HG02884 (cell line): ENCODE results near the gene CZIB.
A peak's percentile ranks its signal among the peaks of the same experiment; 100 is the strongest.
"Not testable (repeated sequence)": the region's sequence is repeated elsewhere in the genome, so short reads cannot be mapped to it uniquely, and the experiment has no call there.

Source experiments
- ATAC-seq: cut with Tn5 transposase; IDR thresholded peaks from one replicate; pipeline ENCODE4 v1.9.1; 2021; ENCODE audit warnings: mild to moderate bottlenecking, moderate library complexity; ENCODE audit not compliant: unreplicated experiment

Gene CZIB

GRCh38 chr1:53238197-53239155, 18.0 kb upstream of the CZIB start, which contains the start of gene MAGOH:
Gene MAGOH, minus strand, starts transcription at chr1:53238518. Its CDS starts 70 bp downstream, at chr1:53238448.
- ATAC-seq = peak; percentile 99

GRCh38 chr1:53237638-53238037, 17.2 kb upstream of the CZIB start:
- ATAC-seq = no peak

DNA sequence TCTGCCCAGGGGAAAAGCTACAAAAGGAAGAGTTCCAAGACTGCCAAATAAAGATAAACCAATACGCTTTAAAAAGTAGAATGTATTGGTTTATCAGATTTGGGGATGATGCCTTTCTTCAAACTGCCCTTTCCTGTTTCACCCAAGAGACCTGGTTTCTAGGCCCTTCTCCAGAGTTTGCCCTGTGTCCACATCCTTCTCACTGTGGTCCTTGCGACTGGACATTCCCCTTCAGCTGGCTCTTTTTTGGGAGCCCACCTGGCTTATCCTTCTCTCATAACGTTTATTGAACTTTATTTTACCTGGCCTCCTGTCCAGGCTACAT, 490 bp upstream of the CZIB start:
- ATAC-seq = no peak

GRCh38 chr1:53219711-53220110, 723 bp downstream of the CZIB start:
- ATAC-seq = no peak

GRCh38 chr1:53218201-53218600, 2.2 kb downstream of the CZIB start:
- ATAC-seq = no peak

- ATAC-seq = no peak
Observed at GRCh38 chr1:53214376-53214940, 6.0 kb downstream of the CZIB start.

DNA sequence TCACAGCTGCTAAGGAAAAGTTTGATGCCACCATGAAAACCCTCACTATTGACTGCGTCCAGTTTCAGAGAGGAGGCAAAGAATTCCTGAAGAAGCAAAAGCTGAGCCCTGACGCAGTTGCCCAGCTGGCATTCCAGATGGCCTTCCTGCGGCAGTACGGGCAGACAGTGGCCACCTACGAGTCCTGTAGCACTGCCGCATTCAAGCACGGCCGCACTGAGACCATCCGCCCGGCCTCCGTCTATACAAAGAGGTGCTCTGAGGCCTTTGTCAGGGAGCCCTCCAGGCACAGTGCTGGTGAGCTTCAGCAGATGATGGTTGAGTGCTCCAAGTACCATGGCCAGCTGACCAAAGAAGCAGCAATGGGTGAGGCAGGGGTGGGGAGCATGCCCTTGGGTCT, 9.5 kb downstream of the CZIB start:
- ATAC-seq = no peak

- no peak for ATAC-seq
Observed at GRCh38 chr1:53210352-53210751, 10.1 kb downstream of the CZIB start.

DNA sequence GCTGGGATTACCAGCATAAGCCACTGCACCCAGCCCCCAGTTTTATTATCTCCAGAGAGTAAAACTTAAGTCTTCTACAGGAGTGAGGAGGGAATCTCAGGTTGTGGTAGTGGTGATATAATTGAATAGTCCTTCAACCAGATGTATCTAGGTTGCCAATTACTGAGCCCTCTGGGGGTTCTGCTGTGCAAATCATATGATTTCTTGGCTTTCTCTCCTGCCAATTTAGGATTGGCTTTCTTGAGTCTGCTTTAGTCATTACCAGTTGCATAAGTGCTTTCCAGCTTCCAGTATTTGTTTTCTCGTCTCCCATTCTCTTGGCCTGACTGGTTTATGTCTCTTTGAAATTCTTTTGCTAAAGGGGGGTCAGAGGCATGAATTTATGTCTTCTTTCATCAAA, 12.7 kb downstream of the CZIB start:
- ATAC-seq = no peak

DNA sequence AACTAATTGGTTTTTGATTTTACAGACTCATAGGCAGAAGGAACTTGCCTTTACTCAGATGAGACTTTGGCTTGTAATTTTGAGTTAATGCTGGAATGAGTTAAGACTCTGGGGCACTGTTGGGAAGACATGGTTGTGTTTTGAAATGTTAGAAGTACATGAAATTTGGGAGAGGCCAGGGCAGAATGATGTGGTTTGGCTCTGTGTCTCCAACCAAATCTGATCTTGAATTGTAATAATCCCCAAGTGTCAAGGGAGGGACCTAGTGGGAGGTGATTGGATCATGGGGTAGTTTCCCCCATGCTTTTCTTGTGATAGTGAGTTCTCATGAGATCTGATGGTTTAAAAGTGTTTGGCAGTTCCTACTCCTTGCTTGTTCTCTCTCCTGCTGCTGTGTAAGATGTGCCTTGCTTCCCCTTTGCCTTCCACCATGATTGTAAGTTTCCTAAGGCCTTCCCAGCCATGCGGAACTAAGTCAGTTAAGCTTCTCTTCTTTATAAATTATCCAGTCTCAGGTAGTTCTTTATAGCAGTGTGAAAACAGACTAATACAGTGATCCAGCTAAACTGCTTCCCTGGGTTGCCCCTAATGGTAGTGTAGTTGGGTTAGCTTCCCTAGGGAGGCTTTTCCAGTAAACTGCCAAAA, 13.6 kb downstream of the CZIB start:
- ATAC-seq = no peak

- not testable (repeated sequence) for ATAC-seq
Observed at GRCh38 chr1:53206083-53206685, 14.2 kb downstream of the CZIB start.

DNA sequence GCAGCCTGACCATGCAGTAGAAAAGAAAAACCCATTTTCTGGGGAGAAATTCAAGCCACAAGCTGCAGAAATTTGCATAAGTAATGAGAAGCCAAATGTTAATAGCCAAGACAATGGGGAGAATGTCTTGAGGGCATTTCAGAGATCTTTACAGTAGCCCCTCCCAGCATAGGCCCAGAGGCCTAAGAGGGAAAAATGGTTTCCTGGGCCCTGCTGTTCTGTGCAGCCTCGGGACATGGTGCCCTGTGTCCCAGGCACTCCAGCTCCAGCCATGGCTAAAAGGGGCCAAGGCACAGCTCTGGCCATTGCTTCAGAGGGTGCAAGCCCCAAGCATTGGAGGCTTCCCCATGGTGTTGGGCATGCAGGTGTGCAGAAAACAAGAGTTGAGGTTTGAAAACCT, 14.9 kb downstream of the CZIB start:
- not testable (repeated sequence) for ATAC-seq

DNA sequence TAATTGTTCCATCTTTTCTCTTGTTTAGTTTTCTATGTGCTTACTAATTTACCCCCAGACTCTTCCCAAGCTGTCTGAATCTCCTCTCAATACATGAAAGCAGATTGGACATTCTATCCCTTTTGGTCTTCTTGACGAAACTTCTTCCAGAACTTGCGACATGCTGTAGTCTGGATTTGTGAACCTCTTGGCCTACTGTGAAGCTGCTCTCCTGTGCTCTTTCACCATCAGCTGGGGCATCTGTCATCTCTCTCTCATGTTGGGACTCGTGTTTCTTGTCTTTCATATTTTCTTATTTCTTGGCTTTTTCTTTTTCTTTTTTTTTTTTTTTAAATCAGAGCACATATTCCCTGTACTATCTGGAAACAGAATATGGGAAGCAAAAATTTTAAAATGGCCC, 17.0 kb downstream of the CZIB start:
- ATAC-seq = no peak

- ATAC-seq = no peak
Observed at GRCh38 chr1:53198241-53198651, 22.2 kb downstream of the CZIB start.

DNA sequence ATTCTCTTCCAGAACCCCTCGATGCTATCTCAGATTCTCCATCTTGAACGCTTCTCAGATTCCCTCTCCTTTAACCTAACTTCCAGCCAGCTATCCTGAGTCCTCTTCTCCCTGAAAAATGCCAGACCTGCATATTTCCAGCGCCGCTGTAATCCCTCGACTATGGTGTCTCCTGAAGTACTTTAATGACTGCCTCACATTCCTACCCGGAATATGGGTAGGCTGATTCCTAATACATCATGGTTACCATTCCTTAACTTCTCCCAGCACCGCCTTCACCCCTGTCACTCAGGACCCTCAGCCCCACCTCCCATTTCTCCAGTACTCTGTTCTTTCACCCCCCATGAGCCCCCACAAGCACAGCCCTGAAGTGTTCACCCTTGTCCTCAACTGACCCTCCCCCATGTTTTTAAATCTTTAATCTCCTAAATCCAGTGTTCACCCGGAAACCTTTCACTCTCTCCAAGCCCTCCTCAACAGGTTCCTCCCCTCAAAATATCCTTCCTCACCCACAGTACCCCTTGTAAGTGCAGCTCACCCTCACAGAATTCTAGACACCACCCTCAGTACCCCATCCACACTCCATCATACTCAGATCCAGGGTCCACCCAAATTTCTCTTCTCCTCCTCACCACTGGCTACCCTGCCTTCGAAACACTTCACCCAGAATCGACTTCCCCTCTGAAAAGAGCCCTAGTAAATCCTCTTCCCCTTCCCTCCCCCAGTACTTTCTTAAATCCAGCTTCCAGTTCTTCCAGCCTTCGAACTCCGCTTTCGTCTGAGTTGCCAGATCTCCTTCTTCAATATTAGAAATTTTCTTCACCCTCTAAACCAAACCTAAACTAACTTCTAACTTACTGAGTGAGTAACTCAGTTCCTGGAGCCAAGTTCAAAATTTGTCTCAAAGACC, 22.9 kb downstream of the CZIB start:
- ATAC-seq = no peak

DNA sequence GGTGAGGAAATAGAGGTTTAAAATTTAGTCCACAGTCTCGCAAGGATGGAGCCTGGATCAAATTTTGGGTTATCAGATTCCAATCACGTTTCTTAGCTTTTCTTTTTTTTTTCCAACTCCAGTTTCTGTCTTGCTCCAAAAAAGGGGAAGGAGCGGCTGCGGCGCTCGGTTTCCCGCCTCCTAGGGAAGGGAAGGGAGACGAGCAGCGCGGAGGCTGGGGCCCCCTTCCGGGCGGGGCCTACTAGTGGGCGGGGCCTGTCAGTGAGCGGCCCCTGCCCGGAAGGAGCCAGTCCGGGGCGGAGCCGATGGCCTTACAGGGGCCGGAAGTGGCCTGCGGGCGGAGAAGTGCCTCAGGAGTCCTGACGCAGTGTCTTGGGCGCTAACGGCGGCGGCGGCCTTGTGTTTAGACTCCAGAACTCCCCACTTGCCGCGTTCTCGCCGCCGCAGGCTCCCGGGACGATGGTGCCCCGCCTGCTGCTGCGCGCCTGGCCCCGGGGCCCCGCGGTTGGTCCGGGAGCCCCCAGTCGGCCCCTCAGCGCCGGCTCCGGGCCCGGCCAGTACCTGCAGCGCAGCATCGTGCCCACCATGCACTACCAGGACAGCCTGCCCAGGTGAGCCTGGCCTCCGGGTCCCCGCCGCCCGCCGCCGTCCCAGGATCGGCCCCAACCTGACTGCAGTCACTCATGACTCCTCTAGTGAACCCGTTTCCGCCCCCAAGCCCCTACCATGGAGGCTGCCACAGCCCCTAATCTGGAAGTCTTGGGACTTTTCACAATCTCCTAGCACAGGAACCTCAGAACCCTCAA, 23.7 kb downstream of the CZIB start, which contains the start of gene CPT2:
Gene CPT2, plus strand, starts transcription at position 340 of the 806 bp plus-strand sequence. Its CDS starts 120 bp downstream, at position 460.
- peak; percentile 99 for ATAC-seq

GRCh38 chr1:53196017-53196484, 24.4 kb downstream of the CZIB start:
- peak; percentile 14 for ATAC-seq

GRCh38 chr1:53195246-53196016, 25.0 kb downstream of the CZIB start:
- no peak for ATAC-seq

- no peak for ATAC-seq
Observed at GRCh38 chr1:53190210-53190611, 30.2 kb downstream of the CZIB start.
